Measurements from ENCODE around the gene MYO5C. TPM values are rescaled to one million over a fixed set of nuclear protein-coding genes. Genes with fewer than 3 reads are reported as not detected.

MYO5C gene
- total and polyA plus RNA-seq, 2 of the 4 experiments (the other 2 are of a cell fraction), result under 0.01 to 0.03 TPM

DNA sequence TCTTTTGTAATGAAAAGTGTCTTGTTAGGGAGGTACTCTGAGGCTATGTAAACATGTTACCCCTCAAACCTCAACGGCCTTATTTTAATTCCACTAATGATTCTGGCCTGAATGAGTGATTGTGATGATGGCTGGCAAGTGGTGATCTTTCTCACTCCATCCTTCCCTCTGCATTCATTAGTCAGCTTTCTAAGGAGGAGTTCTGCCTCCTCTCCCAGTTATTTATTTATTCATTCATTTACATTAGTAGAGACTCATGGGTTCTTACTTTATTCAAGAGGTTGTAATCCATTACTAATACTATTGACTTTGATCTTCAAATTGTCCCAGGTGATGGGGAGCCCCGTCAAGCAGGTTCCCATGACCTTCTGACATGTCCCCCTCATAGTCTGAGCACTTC, 139.7 kb downstream of the MYO5C start:
- H4K8ac ChIP-seq (ENCODE audit: low read depth in 2 of 2, low read length in 2 of 2), result no peak overlapping the region
- dilution Hi-C loops (cut with HindIII; ENCODE audit: low sequenced_read_pairs, unreplicated experiment) (no loop called here), in situ Hi-C loops (cut with MboI; ENCODE audit: low sequenced_read_pairs) (no loop called here), intact Hi-C loops (cut with micrococcal nuclease) (no loop called here)
- TF ChIP-seq RFX5 (IDR thresholded peaks at IDR 0.05; ENCODE audit: low read depth, low read length), result no peak
- no peak overlapping the region for H2AFZ ChIP-seq (replicated peaks; ENCODE audit: low read length, poor library complexity)
- H3K79me1 ChIP-seq (ENCODE audit: low read depth in 1 of 2, low read length in 2 of 2), result peaks cover 14 to 19% of the 10 kb centered on the region in 2 experiments; a peak in 3 of 4 replicates
- no peak overlapping the region for H3K4me2 ChIP-seq (ENCODE audit: low read depth, low read length)
- H3K36me3 ChIP-seq (ENCODE audit: control insufficient read depth, insufficient read depth, low read length), result peaks cover 8% of the 10 kb centered on the region
- no peak overlapping the region for H2AK5ac ChIP-seq (ENCODE audit: low read depth, low read length)
- POLR2A ChIA-PET (ENCODE audit: unreplicated experiment), result no interaction called here
- H4K20me1 ChIP-seq (ENCODE audit: insufficient read depth, low read length), result no peaks in the 10 kb centered on the region
- H3K14ac ChIP-seq (replicated peaks; ENCODE audit: low read depth, low read length), result no peak overlapping the region
- H3K4me3 ChIP-seq (ENCODE audit: insufficient read depth, low read depth, low read length), result no peak overlapping the region
- no CpG with 5 or more reads among the region's 2 CpGs for WGBS, 2 experiments (ENCODE audit: extremely low coverage in 2 of 2, insufficient read length in 1 of 2)
- no peak overlapping the region for H3K23ac ChIP-seq (ENCODE audit: low read depth, low read length)
- no peak overlapping the region for H4K5ac ChIP-seq (ENCODE audit: low read depth, low read length)
- no peak overlapping the region for H3K56ac ChIP-seq (ENCODE audit: extremely low read depth, insufficient read depth, low read length)
- no TSS peak for BruUV-seq (replicated peaks)
- H3K4me1 ChIP-seq (ENCODE audit: control insufficient read depth, insufficient read depth, low read length), result peaks cover 4% of the 10 kb centered on the region
- H2BK15ac ChIP-seq (ENCODE audit: low read depth, low read length), result no peak overlapping the region
- no peak overlapping the region for H2BK120ac ChIP-seq (ENCODE audit: low read depth, low read length)
- peak; percentile 42; the same call in 1 of the 2 replicates for ATAC-seq (ENCODE audit: low read depth)
- no peaks in the 10 kb centered on the region for H3K27me3 ChIP-seq (ENCODE audit: control insufficient read depth, insufficient read depth, low read length)
- H2BK20ac ChIP-seq (ENCODE audit: low read depth, low read length), result no peak overlapping the region
- no peak overlapping the region for H3K9ac ChIP-seq (ENCODE audit: low read depth, low read length)
- H4K91ac ChIP-seq (ENCODE audit: insufficient read depth, low read depth, low read length), result no peak overlapping the region
- no peak overlapping the region for H3K18ac ChIP-seq (ENCODE audit: low read depth, low read length)
- no peak for DNase-seq
- no peaks in the 10 kb centered on the region for H3K9me3 ChIP-seq (ENCODE audit: control insufficient read depth, insufficient read depth, low read length)
- no peak overlapping the region for H3K27ac ChIP-seq (ENCODE audit: insufficient read depth, low read length)
- no peak overlapping the region for H3K4ac ChIP-seq (ENCODE audit: low read depth, low read length)
- H3K9me1 ChIP-seq (ENCODE audit: insufficient read depth, low read length), result peaks cover 7% of the 10 kb centered on the region; the same call in 1 of the 2 replicates
- no peak overlapping the region for H2BK5ac ChIP-seq (ENCODE audit: low read depth, low read length, poor library complexity, severe bottlenecking)
- H2AK9ac ChIP-seq (replicated peaks; ENCODE audit: low read depth, low read length, poor library complexity), result no peak overlapping the region
- CTCF ChIA-PET, result no interaction called here
